ENCODE data around the gene SYNE1.

DNA sequence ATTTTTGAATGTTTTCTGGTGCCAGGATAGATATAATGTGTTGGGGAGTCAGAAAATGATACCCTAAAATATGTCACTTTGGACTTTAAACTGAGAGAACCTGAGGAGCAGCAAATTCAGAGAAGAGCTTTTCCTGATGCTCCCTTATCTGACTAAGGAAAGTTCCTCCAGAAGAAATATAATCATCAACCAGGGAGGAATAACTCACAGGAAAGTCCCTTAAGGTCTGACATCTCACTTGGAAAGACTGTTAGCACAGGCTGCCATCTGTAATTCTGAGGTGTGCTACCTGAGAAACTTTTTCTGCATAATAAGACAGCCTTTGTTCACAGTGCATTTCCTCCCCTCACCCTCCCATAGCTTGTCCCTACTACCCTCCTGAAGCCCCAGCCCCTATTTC lies 218.6 kb downstream of the SYNE1 start:
- TF ChIP-seq CTCF (IDR thresholded peaks at IDR 0.05; ENCODE audit: poor library complexity) (no peak), EZH2phosphoT487 (IDR thresholded peaks at IDR 0.05; ENCODE audit: low read depth, severe bottlenecking, unreplicated experiment) (no peak)
